ENCODE measurements around the gene PHF21B.

Gene PHF21B

DNA sequence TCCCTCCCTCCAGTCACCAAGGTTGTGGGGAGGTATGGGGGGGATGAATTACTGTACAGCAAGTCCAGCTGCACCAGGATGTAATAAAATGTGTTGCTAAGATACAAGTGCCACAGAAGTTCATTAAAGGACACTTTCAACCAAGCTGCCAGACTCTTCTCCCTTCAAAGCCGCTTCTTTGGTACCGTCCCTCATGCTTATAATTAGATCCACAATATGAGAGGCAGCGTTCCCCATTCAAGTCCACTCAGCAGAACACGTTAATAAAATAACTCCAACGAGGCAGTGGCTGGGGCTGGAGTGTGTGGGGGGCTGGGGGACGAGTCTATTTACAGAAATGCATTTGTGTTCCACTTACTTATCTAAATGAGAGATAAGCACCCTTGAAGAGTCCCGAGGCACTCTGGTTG lies 14.7 kb downstream of the PHF21B start:
- in situ Hi-C loops (cut with MboI; ENCODE audit: low sequenced_read_pairs, unreplicated experiment), result no loop called here

GRCh38 chr22:44994399-44995104 lies 15.3 kb downstream of the PHF21B start:
- no peak for TF ChIP-seq CTCF (IDR thresholded peaks at IDR 0.05; ENCODE audit: borderline replicate concordance, control extremely low read depth, extremely low read depth, insufficient read depth, missing control alignments)
- in situ Hi-C loops (cut with MboI; ENCODE audit: low sequenced_read_pairs, unreplicated experiment), result no loop called here
- DNase-seq (ENCODE audit: low spot score), result no peak

More for the DNA sequence above, 14.7 kb downstream of the PHF21B start:
- no peak for TF ChIP-seq CTCF (IDR thresholded peaks at IDR 0.05; ENCODE audit: borderline replicate concordance, control extremely low read depth, extremely low read depth, insufficient read depth, missing control alignments)
- no peak for DNase-seq (ENCODE audit: low spot score)

DNA sequence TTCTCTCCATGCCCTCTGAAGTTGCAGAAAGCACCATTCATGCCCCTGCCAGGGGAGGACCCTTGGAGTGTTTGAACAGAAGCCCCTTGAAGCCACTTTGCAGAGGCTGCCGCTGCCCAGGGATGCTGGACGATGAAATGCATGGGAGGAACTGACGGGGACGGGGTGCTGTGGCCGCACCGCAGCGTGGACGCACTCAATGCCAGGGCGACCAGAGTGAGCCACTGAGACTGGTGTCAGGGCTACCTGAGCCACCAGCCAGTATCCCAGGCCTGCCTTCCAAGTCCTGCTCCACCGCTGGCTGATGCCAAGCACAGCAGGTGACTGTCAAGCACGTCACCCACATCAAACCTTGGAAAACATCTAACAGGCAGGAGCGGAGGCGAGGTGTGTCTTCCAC lies 17.6 kb downstream of the PHF21B start:
- in situ Hi-C loops (cut with MboI; ENCODE audit: low sequenced_read_pairs, unreplicated experiment), result no loop called here
- no peak for DNase-seq (ENCODE audit: low spot score)
- no peak for TF ChIP-seq CTCF (IDR thresholded peaks at IDR 0.05; ENCODE audit: borderline replicate concordance, control extremely low read depth, extremely low read depth, insufficient read depth, missing control alignments)

- no peak for DNase-seq (ENCODE audit: low spot score)
- in situ Hi-C loops (cut with MboI; ENCODE audit: low sequenced_read_pairs, unreplicated experiment), result no loop called here
- TF ChIP-seq CTCF (IDR thresholded peaks at IDR 0.05; ENCODE audit: borderline replicate concordance, control extremely low read depth, extremely low read depth, insufficient read depth, missing control alignments), result no peak
Observed at GRCh38 chr22:44991218-44991617, 18.6 kb downstream of the PHF21B start.

DNA sequence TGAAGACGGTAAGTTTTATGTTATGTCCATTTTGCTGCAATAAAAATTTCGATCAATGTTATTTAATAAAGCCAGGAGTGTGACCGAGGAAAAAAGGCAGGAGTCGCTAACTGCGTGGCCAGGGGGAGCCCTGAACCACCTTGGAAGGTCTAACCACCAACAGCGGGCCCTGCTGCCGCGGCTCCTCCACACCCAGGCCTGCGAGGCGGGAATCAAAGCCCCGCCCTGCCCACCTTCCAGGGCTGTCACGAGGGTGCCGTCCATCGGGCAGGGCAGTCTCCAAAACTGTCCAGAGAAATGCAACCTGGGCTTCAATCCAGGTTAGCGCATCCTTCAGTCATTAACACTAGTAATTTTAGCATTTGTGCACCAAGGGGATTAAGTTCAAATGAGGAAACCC lies 19.0 kb downstream of the PHF21B start:
- no peak for TF ChIP-seq CTCF (IDR thresholded peaks at IDR 0.05; ENCODE audit: borderline replicate concordance, control extremely low read depth, extremely low read depth, insufficient read depth, missing control alignments)
- in situ Hi-C loops (cut with MboI; ENCODE audit: low sequenced_read_pairs, unreplicated experiment), result no loop called here
- no peak for DNase-seq (ENCODE audit: low spot score)

- in situ Hi-C loops (cut with MboI; ENCODE audit: low sequenced_read_pairs, unreplicated experiment), result no loop called here
- no peak for TF ChIP-seq CTCF (IDR thresholded peaks at IDR 0.05; ENCODE audit: borderline replicate concordance, control extremely low read depth, extremely low read depth, insufficient read depth, missing control alignments)
- no peak for DNase-seq (ENCODE audit: low spot score)
Observed at GRCh38 chr22:44990328-44990727, 19.5 kb downstream of the PHF21B start.

All from GM13976 (cell line).